ENCODE measurements around the gene CLRN1.

The CLRN1 gene

GRCh38 chr3:150958683-150959082 is 13.8 kb downstream of the CLRN1 start:
- Histone ChIP-seq H3F3A (ENCODE audit: insufficient read depth) (no peaks in the 10 kb centered on the region), H3K36me3 (ENCODE audit: low read length) (no peaks in the 10 kb centered on the region), H3K4me2 (ENCODE audit: low read depth, low read length, poor library complexity, severe bottlenecking) (no peak overlapping the region), H2AFZ (ENCODE audit: low read depth, low read length, severe bottlenecking) (no peak overlapping the region), H3K27me3 (ENCODE audit: low read length) (no peaks in the 10 kb centered on the region), H3K9me2 (replicated peaks; ENCODE audit: insufficient read depth, low read length) (no peaks in the 10 kb centered on the region), H3K9ac (ENCODE audit: low read length) (no peak overlapping the region), H3K79me2 (ENCODE audit: insufficient read depth, low read length) (no peaks in the 10 kb centered on the region), H3K27ac (ENCODE audit: low read depth, low read length) (no peak overlapping the region), H4K20me1 (ENCODE audit: low read depth, low read length) (no peaks in the 10 kb centered on the region), H3K9me3 (ENCODE audit: insufficient read depth, low read length) (no peaks in the 10 kb centered on the region), H3K4me3 (ENCODE audit: insufficient read depth, low read length, poor library complexity, severe bottlenecking) (no peak overlapping the region)
- no peak for TF ChIP-seq CTCF (IDR thresholded peaks at IDR 0.05; ENCODE audit: insufficient read depth, low read length, poor library complexity, severe bottlenecking)
- no peak for TF ChIP-seq EZH2phosphoT487 (conservative IDR thresholded peaks at IDR 0.05; ENCODE audit: low read length)

GRCh38 chr3:150956376-150956775 is 16.2 kb downstream of the CLRN1 start:
- H3K4me2 ChIP-seq (ENCODE audit: low read depth, low read length, poor library complexity, severe bottlenecking) = no peak overlapping the region
- H4K20me1 ChIP-seq (ENCODE audit: low read depth, low read length) = no peaks in the 10 kb centered on the region
- no peak overlapping the region for H3K27ac ChIP-seq (ENCODE audit: low read depth, low read length)
- no peaks in the 10 kb centered on the region for H3K79me2 ChIP-seq (ENCODE audit: insufficient read depth, low read length)
- H3K9me2 ChIP-seq (replicated peaks; ENCODE audit: insufficient read depth, low read length) = no peaks in the 10 kb centered on the region
- H3K36me3 ChIP-seq (ENCODE audit: low read length) = no peaks in the 10 kb centered on the region
- H3K9ac ChIP-seq (ENCODE audit: low read length) = no peak overlapping the region
- no peaks in the 10 kb centered on the region for H3F3A ChIP-seq (ENCODE audit: insufficient read depth)
- no peak overlapping the region for H3K4me3 ChIP-seq (ENCODE audit: insufficient read depth, low read length, poor library complexity, severe bottlenecking)
- no peak overlapping the region for H2AFZ ChIP-seq (ENCODE audit: low read depth, low read length, severe bottlenecking)
- H3K27me3 ChIP-seq (ENCODE audit: low read length) = no peaks in the 10 kb centered on the region
- H3K9me3 ChIP-seq (ENCODE audit: insufficient read depth, low read length) = no peaks in the 10 kb centered on the region
- TF ChIP-seq EZH2phosphoT487 (conservative IDR thresholded peaks at IDR 0.05; ENCODE audit: low read length) = no peak
- TF ChIP-seq CTCF (IDR thresholded peaks at IDR 0.05; ENCODE audit: insufficient read depth, low read length, poor library complexity, severe bottlenecking) = no peak

- no peaks in the 10 kb centered on the region for H3K27me3 ChIP-seq (ENCODE audit: low read length)
- H3K4me2 ChIP-seq (ENCODE audit: low read depth, low read length, poor library complexity, severe bottlenecking) = no peak overlapping the region
- H3K27ac ChIP-seq (ENCODE audit: low read depth, low read length) = no peak overlapping the region
- H4K20me1 ChIP-seq (ENCODE audit: low read depth, low read length) = no peaks in the 10 kb centered on the region
- H3F3A ChIP-seq (ENCODE audit: insufficient read depth) = no peaks in the 10 kb centered on the region
- H3K4me3 ChIP-seq (ENCODE audit: insufficient read depth, low read length, poor library complexity, severe bottlenecking) = no peak overlapping the region
- no peaks in the 10 kb centered on the region for H3K36me3 ChIP-seq (ENCODE audit: low read length)
- no peaks in the 10 kb centered on the region for H3K9me3 ChIP-seq (ENCODE audit: insufficient read depth, low read length)
- no peak for TF ChIP-seq EZH2phosphoT487 (conservative IDR thresholded peaks at IDR 0.05; ENCODE audit: low read length)
- no peak for TF ChIP-seq CTCF (IDR thresholded peaks at IDR 0.05; ENCODE audit: insufficient read depth, low read length, poor library complexity, severe bottlenecking)
- H3K9ac ChIP-seq (ENCODE audit: low read length) = no peak overlapping the region
- no peaks in the 10 kb centered on the region for H3K79me2 ChIP-seq (ENCODE audit: insufficient read depth, low read length)
- H3K9me2 ChIP-seq (replicated peaks; ENCODE audit: insufficient read depth, low read length) = no peaks in the 10 kb centered on the region
- no peak overlapping the region for H2AFZ ChIP-seq (ENCODE audit: low read depth, low read length, severe bottlenecking)
These were observed 20.6 kb downstream of the CLRN1 start for GRCh38 chr3:150951923-150952322.

Data from SU-DHL-6 (cell line).